ENCODE measurements around the gene C2CD4A. TPM values are rescaled to one million over a fixed set of nuclear protein-coding genes. Genes with fewer than 3 reads are reported as not detected.
A peak's percentile ranks its signal among the peaks of the same experiment; 100 is the strongest.

C2CD4A gene
- total and polyA plus RNA-seq, 9 of the 15 experiments (the other 6 are each of a cell fraction or from before 2014, with no cell fraction given) = not detected

GRCh38 chr15:62094388-62094787 is 27.6 kb downstream of the C2CD4A start (continued):
- TF ChIP-seq ETS2 (tag; IDR thresholded peaks at IDR 0.05; ENCODE audit: borderline replicate concordance, poor library complexity, severe bottlenecking) (no peak), ZBTB12 (CRISPR knock-in tag; IDR thresholded peaks at IDR 0.05) (0 out of 2 replicates have a peak, but pooled peaks have one; percentile 44), NCOR1 (IDR thresholded peaks at IDR 0.05) (peak; percentile 93), FOXK2 (conservative IDR thresholded peaks at IDR 0.05 in 1 of 2, IDR thresholded peaks at IDR 0.05 in 1 of 2; ENCODE audit: low read depth in 2 of 2) (no peak), BRD9 (IDR thresholded peaks at IDR 0.05; ENCODE audit: low read depth, partially characterized antibody) (no peak), ZFX (CRISPR knock-in tag; IDR thresholded peaks at IDR 0.05) (no peak), RUNX1 (IDR thresholded peaks at IDR 0.05; ENCODE audit: low read depth) (peak; percentile 84; the same call in 1 of the 2 replicates), ZNF407 (IDR thresholded peaks at IDR 0.05; ENCODE audit: low read depth) (no peak), ZNF212 (CRISPR knock-in tag; IDR thresholded peaks at IDR 0.05) (no peak), ZNF140 (CRISPR knock-in tag; IDR thresholded peaks at IDR 0.05) (no peak), CBFB (CRISPR knock-in tag; IDR thresholded peaks at IDR 0.05) (no peak), FOXJ2 (tag; IDR thresholded peaks at IDR 0.05) (no peak), MITF (IDR thresholded peaks at IDR 0.05) (no peak), THAP12 (CRISPR knock-in tag; IDR thresholded peaks at IDR 0.05) (no peak), RNF2 (IDR thresholded peaks at IDR 0.05) (peak; percentile 85), MED1 (CRISPR knock-in tag; IDR thresholded peaks at IDR 0.05; ENCODE audit: borderline replicate concordance) (no peak), RBM17 (IDR thresholded peaks at IDR 0.05; ENCODE audit: borderline replicate concordance, low read depth, low read length) (no peak)

Measured in K562 (cell line).